Occipital lobe (tissue), 2 donors: ENCODE measurements around the gene PFKP. TPM values are rescaled to one million over a fixed set of nuclear protein-coding genes. Genes with fewer than 3 reads are reported as not detected.

Experiments used
- DNase-seq: peaks from one replicate; lab custom pipeline; 2025; lab: John Stamatoyannopoulos, UW
- total RNA-seq: library from RNA; depleted of rRNA; stranded (reverse); fragments of >200 nt; gene quantifications from one replicate; pipeline ENCODE4 v1.2.3, GENCODE V29; 2014

The PFKP gene
- total RNA-seq, 1 donor from 2014 or later: 76.3 TPM

DNA sequence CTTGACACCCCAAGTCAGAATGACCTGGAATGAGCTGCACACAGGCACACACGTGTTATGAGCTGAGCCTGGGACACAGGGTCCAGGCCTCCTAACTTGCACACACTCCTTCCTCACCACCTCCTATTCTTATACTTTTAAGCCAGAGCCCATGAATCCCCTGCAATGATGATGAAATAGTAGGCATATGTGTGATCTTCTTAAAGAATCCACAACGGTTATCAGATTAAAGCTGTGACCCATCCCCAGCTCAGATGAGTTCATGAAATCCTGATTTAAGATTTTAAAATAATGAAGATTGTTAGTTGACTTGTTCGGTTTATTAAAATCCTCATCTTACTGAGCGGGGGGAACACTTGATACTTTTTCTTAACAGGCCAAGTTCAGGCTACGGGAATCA lies 66.6 kb downstream of the PFKP start:
- no peak for DNase-seq

DNA sequence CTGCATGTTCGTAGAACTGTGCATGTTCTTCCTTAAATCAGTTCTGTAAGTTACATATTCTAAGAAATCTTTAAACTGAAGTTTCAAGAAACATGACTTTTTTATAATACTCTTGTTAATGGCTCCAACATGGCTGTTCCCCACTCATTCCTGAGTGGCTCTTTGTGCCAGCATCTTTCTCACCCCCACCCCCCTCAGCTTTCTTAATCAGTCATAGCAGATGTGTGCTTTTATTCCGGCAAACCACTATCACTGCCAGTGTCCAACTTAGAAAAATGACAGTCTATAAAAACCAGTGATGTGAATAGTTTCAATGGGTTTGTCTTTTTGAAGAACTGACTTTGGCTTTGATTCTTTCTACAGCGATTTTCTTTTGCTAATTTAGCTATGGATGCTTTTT lies 67.7 kb downstream of the PFKP start:
- no peak for DNase-seq

- peak; percentile 30 for DNase-seq
These were observed 69.0 kb downstream of the PFKP start for GRCh38 chr10:3136336-3136735.

DNA sequence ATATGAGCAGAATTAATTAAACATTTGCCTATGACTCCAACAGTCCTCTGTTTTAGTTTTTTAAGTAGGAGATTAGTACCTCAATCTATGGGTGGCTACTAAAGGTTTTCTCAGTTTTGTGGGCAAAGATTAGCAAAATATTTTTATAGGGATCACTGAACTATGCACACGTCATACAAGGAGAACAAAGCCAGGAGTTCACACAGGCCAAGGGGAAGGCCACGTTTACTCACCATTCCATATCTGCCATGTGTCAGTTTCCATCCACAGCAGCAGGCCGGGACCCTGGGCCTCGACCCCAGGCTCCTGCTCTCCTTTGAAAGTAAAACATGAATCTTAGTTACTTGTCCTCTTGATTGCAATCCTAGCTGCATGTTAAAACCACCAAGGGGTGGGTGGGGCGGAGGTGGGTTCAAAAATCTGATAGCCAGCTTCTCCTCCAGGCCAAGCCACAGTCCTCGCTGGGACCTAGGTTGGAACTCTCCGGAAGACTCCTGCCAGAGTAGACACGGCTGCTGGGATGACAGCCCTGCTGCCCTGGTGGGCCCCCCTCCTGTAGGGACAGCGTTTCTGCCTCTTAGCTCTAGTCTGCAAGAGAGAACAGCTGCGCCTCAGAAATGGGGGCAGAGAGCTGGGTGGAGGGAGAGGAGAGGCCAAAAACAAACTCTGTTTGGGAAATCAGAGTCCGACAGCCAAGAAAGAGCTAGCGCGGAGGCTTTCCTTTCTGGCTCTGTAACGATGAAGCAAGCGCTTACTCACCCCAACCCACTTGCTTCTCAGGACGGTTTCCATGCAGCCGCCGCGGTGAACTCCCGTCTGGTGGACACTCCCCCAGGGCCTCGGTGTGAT lies 69.6 kb downstream of the PFKP start:
- DNase-seq: peak; percentile 78

- DNase-seq: no peak
These were observed 70.8 kb downstream of the PFKP start for GRCh38 chr10:3137958-3138726.

DNA sequence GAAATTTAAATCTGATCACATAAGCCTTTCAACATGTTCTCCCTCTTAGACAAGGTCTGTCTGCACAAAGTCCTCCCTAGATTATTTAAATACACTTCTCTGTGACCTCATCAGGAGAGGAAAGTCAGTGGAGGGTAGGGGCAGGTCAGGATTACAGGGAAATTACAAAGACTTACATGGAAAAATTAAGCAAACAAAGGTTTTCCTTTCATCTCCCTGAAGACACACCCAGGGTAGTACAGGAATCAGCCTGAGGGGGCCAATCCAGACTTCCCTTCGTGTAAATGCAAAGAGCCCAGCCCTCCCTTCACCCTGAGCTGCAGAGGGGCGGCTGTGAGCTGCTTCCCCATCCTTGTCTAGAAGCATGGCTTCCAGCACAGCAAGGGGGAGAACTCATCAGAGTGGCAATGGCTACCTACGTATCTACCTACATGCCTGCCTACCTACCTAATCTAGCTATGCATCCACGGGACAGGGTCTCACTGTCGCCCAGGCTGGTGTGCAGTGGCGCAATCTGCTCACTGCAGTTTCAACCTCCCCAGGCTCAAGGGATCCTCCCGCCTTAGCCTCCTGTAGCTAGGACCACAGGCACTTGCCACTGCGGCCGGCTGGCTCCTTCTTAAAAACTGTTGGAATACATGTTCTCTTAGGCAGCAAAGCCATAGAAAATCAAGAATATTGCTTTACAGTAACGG lies 72.0 kb downstream of the PFKP start:
- no peak for DNase-seq

DNA sequence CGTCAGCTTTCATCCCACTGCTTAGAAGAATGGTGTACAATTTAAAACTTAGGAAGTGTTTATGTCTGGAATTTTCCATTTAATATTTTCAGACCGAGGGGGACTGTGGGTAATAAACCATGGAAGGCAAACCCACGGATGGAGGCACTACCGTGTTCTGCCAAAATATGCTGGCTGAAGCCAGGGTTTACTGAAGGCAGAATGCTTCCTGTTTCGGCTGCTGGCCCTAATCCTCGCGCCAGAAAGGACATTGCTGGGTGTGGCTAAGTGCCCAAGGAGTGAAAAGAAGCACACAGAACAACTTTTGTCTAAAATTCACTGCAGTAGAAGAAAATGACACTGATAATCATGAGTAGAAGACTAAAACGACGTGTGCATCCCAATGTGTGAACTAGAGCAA lies 72.9 kb downstream of the PFKP start:
- DNase-seq: no peak

GRCh38 chr10:3141351-3142005 lies 74.1 kb downstream of the PFKP start:
- DNase-seq: no peak

DNA sequence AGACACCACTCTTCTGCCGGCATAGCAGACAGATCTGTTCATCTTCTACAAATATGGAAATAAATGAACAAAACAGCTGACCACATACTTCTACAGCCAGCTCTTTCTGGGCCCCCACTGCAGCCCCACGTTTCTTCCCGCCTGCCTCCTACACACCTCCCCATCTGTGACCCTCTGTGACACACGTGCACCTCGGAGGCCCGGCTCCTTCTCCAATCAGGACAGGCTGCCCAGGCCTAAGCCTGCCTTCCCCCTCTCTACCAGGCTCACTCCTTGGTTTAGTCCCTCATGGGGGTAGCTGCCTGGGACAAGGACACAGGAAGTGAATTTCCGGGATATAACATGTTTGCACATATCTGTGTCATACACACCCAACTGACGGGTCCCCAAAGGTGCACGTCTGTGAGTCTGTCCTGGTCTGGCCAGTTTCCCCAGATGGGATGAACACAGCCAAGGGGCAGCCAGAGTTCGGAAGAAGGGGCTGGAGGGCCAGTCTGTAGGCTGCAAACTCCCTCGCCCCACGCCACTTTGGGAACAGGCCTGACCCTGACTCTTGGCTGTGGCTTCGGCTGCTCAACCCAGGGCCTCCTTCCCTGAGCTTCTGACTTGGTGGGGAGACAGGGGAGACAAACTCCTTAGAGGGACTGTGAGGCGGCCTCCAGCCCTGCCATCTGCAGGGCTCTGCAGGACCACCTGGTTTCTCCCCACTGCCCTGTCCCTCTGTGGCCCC lies 75.0 kb downstream of the PFKP start:
- DNase-seq: no peak

DNA sequence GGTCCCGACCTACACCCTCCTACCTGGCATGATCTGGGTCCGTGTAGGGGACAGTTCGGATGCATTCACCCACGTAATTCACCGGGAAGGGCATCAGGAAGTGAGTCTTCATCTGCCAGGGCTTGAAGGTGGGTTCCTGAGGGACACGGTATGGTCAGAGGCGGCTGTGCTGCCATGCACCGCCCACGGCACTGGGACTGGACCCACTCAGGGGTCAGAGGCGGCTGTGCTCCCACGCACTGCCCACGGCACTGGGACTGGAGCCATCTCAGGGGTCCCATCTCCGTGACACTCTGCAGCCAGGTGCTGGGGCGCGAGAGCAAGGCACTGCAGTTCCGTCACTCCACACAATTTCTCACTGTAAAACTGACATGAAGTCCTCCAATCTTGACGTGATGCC lies 76.0 kb downstream of the PFKP start:
- DNase-seq: no peak

DNA sequence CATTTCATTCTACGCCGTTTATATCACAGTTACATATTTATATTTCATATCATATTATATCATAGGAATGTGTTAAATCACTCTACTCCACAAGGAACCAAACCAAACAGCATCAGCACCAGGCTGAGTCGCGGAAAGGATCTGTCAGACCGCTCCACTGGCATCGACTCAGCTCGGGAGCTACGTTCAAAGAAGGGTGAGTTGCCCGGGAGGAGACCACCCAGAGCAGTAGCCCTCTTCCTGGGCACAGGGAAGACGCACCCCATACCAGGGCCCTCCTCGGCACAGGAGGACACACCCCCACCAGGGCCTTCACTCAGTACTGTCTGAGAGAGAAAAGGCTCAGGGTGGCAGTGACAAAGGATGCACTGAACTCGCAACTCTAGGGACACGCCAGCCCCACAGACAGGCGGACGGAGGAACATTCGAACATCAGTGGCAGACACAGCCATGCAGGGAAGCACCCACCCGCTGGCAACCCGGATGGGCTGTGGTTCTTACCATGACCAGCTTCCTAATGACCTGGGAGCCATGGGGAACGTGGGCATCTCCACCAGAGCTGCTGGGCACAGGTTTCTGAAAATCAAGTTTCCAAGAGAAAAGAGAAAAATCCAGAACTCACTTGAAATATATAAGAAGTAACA lies 76.6 kb downstream of the PFKP start:
- no peak for DNase-seq

- no peak for DNase-seq
These were observed 78.0 kb downstream of the PFKP start for GRCh38 chr10:3145366-3145765.

GRCh38 chr10:3146289-3146688 lies 78.9 kb downstream of the PFKP start:
- DNase-seq: no peak

GRCh38 chr10:3147117-3147820 lies 79.9 kb downstream of the PFKP start:
- DNase-seq: no peak

DNA sequence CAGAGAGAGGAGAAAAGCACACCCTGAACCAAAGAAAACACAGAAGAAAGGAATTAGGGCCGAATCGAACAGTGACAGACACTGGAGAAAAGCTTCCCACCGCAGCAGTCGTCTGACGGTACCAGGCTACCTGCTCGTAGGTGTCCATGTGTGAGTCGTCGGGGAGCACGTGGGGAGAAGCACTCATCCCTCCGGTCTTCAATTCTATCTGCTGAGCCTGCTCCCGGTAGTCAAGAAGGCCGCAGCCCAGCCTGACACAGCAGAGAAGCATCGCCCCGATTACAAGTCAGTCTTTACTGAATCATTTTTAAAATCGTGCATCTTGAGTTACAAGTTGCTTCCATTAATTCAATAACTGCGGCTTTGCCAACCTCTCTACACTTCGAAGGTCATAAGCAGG lies 80.7 kb downstream of the PFKP start:
- no peak for DNase-seq

GRCh38 chr10:3148994-3149393 lies 81.6 kb downstream of the PFKP start:
- DNase-seq: no peak

- DNase-seq: no peak
These were observed 82.6 kb downstream of the PFKP start for GRCh38 chr10:3149918-3150317.

DNA sequence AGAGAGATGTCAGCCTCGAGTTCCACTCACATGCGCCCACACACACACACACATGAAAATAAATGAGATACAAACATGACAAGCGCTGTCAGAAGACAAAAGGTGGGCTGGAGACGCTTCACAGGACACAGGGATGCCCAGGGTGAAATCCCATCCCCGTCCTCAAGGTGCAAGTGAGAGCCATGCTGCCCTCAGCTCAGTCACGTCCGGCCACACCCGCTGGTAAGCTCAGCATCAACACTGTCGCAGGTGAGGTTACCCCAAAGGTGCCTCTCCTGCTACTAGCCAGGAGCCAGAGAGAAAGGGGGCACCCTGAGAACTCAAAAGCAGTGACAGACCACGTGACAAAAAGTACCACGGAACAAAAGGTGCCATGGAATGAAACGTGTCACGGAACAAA lies 83.0 kb downstream of the PFKP start:
- no peak for DNase-seq

GRCh38 chr10:3150961-3151360 lies 83.6 kb downstream of the PFKP start:
- no peak for DNase-seq
